Measurements from ENCODE around the gene ZNF764. TPM values are rescaled to one million over a fixed set of nuclear protein-coding genes. Genes with fewer than 3 reads are reported as not detected.

Gene ZNF764
- total RNA-seq, 4 donors from 2014 or later, result 8.3 to 12.0 (median 10.3) TPM

DNA sequence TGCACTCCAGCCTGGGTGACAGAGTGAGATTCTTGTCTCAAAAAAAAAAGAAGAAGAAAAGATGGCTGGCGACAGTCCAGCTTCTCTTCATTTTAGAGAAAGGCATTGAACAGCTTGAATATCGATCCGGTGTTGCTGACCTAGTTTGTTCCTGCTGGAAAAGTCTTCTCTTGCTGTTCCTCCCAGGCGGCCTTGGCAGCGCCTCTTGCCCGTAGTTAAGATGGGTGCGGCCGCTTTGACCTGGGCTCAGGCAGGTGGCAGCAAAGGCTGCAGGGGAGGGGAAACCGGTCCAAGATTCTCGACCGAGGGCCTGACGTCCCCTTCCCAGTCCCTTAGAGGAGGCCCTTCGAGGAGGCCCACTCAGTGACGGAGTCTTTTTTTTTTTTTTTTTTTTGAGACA is 3.8 kb upstream of the ZNF764 start:
- H3K4me3 ChIP-seq (ENCODE audit: low read depth, poor library complexity, severe bottlenecking), result no peak overlapping the region
- no peak for TF ChIP-seq POLR2A (IDR thresholded peaks at IDR 0.05)
- TF ChIP-seq CTCF (IDR thresholded peaks at IDR 0.05), result no peak
- no peak for DNase-seq (ENCODE audit: low spot score in 2 of 2)
- 75 to 84% methylated on average over 14 of the region's 14 CpGs for WGBS, 2 donors
- intact Hi-C loops (cut with DNase I; ENCODE audit: low total_unique reads), result loop anchor here (10.0 kb wide), 1 partner anchor 73 kb away; no protein-coding TSS in a partner anchor

DNA sequence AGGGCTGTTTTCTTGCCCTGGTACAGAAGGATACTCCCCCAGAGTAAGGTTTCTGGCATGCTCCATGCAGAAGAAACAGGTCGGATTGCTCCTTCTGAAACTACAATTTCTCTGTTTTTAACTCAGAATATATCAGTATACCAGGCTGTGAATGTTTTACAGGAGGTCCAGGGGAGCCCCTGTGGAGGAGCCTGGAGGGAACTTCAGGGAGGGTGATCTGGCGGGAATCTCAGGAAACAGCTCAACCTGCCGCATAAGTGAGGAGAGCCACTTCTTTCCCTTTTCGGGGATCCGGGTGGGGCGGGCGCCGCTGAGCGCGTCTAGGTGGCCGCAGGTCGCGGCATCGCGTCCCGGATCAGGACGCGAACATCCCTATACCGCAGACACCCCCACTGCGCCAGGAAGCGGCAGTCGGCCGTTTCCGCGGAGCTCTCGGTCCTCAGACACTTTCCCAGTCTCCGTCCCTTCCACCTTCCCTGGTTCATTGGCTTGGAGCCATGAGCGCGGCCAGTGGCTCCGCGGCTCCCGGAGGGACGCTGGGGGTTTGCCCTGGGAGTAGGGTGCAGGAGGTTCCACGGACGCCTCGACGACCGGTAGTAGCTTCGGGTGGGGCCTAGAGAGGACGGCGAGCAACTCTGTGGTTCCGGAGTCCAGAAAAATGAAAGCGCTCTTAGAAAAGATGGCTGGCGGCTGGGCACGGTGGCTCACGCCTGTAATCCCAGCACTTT is 3.1 kb upstream of the ZNF764 start:
- 25 to 39% methylated on average over 23 to 45 of the region's 46 CpGs for WGBS, 2 donors
- no peak for DNase-seq (ENCODE audit: low spot score in 2 of 2)
- peak overlapping the region; percentile 14 for H3K4me3 ChIP-seq (ENCODE audit: low read depth, poor library complexity, severe bottlenecking)
- intact Hi-C loops (cut with DNase I; ENCODE audit: low total_unique reads), result loop anchor here (10.0 kb wide), 1 partner anchor 74 kb away; no protein-coding TSS in a partner anchor
- no peak for TF ChIP-seq CTCF (IDR thresholded peaks at IDR 0.05)
- no peak for TF ChIP-seq POLR2A (IDR thresholded peaks at IDR 0.05)

- 89 to 93% methylated on average over 6 of the region's 6 CpGs for WGBS, 2 donors
- no peak for DNase-seq (ENCODE audit: low spot score in 2 of 2)
- TF ChIP-seq CTCF (IDR thresholded peaks at IDR 0.05) (no peak), POLR2A (IDR thresholded peaks at IDR 0.05) (no peak)
- intact Hi-C loops (cut with DNase I; ENCODE audit: low total_unique reads), result loop anchor here (10.0 kb wide), 1 partner anchor 75 kb away; no protein-coding TSS in a partner anchor
- H3K4me3 ChIP-seq (ENCODE audit: low read depth, poor library complexity, severe bottlenecking), result no peak overlapping the region
These were observed 1.5 kb upstream of the ZNF764 start for GRCh38 chr16:30559690-30560089.

DNA sequence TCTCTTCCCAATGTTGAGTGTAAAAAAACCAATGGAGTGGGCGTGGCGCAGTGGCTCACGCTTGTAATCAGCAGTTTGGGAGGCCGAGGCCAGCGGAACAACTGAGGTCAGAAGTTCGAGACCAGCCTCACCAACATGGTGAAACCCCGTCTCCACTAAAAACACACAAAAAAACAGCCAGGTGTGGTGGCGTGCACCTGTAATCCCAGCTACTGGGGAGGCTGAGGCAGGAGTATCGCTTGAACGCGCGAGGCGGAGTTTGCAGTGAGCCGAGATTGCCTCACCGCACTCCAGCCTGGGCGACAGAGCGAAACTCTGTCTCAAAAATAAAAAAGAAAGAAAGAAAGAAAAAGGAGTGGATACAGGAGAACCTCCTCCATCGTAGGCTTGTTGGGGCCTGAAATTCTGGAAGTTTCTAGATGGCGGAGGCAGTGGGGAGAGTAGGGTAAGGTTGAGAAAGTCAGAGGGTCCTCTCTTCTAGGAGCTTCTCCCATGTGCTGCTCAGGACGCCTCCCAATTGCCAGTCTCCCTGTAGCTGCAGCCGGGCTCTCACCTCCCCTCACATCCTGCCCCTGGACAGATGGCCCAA is 709 bp upstream of the ZNF764 start:
- WGBS, 2 donors, result 80% methylated on average over 21 of the region's 21 CpGs
- H3K4me3 ChIP-seq (ENCODE audit: low read depth, poor library complexity, severe bottlenecking), result no peak overlapping the region
- intact Hi-C loops (cut with DNase I; ENCODE audit: low total_unique reads), result no loop called here
- TF ChIP-seq CTCF (IDR thresholded peaks at IDR 0.05), result no peak
- no peak for TF ChIP-seq POLR2A (IDR thresholded peaks at IDR 0.05)
- DNase-seq (ENCODE audit: low spot score in 2 of 2), result no peak

- no peak for DNase-seq (ENCODE audit: low spot score in 2 of 2)
- TF ChIP-seq POLR2A (IDR thresholded peaks at IDR 0.05) (no peak), CTCF (IDR thresholded peaks at IDR 0.05) (no peak)
- WGBS, 2 donors, result 0 to 3% methylated on average over 5 to 15 of the region's 17 CpGs
- intact Hi-C loops (cut with DNase I; ENCODE audit: low total_unique reads), result no loop called here
- H3K4me3 ChIP-seq (ENCODE audit: low read depth, poor library complexity, severe bottlenecking), result peak overlapping the region; percentile 75
These were observed 542 bp downstream of the ZNF764 start for GRCh38 chr16:30557707-30557956.

- H3K4me3 ChIP-seq (ENCODE audit: low read depth, poor library complexity, severe bottlenecking), result no peak overlapping the region
- WGBS, 2 donors, result 61 to 62% methylated on average over 10 of the region's 10 CpGs
- no peak for DNase-seq (ENCODE audit: low spot score in 2 of 2)
- intact Hi-C loops (cut with DNase I; ENCODE audit: low total_unique reads), result no loop called here
- TF ChIP-seq CTCF (IDR thresholded peaks at IDR 0.05) (no peak), POLR2A (IDR thresholded peaks at IDR 0.05) (no peak)
These were observed 2.1 kb downstream of the ZNF764 start for GRCh38 chr16:30556125-30556473.

Data from lower leg skin (tissue), 4 donors.